SK-N-SH treated with all-trans-retinoic acid at 6 μM for 48 hours (cell line): ENCODE measurements around the gene HRG.
"Not testable (repeated sequence)": the region's sequence is repeated elsewhere in the genome, so short reads cannot be mapped to it uniquely, and the experiment has no call there.

Experiments used
- ATAC-seq: fragments of 200-7000 bp; cut with Tn5 transposase; 3 replicates; pipeline ENCODE4 v1.9.1; 2020; ENCODE audit warnings: mild to moderate bottlenecking, moderate library complexity
- ARNTL ChIP-seq: fragments of 450-650 bp; formaldehyde crosslinking; IDR thresholded peaks from 2 replicates; pipeline ENCODE4 v1.5.0; 2020; ENCODE audit warnings: low read depth, mild to moderate bottlenecking, moderate library complexity, borderline replicate concordance
- BACH2 ChIP-seq: fragments of 250-450 bp; sonication (Bioruptor Pico); IDR thresholded peaks from 2 replicates; pipeline ENCODE4 v1.9.0; 2021; ENCODE audit warnings: mild to moderate bottlenecking, borderline replicate concordance
- CSDC2 ChIP-seq: fragments of 250-450 bp; sonication (Bioruptor Pico); IDR thresholded peaks from 2 replicates; pipeline ENCODE4 v1.5.0; 2020; ENCODE audit warnings: mild to moderate bottlenecking, moderate library complexity
- ESRRG ChIP-seq: fragments of 250-450 bp; sonication (Bioruptor Pico); IDR thresholded peaks from 2 replicates; pipeline ENCODE4 v1.6.1; 2021; ENCODE audit warnings: mild to moderate bottlenecking
- GLIS3 ChIP-seq: fragments of 250-450 bp; sonication (Bioruptor Pico); IDR thresholded peaks from 2 replicates; pipeline ENCODE4 v1.5.0; 2020; ENCODE audit warnings: mild to moderate bottlenecking, moderate library complexity
- ISL1 ChIP-seq: fragments of 250-450 bp; sonication (Bioruptor Pico); IDR thresholded peaks from 2 replicates; pipeline ENCODE4 v2.1.2; 2022; ENCODE audit warnings: mild to moderate bottlenecking, moderate library complexity
- OSR1 ChIP-seq: fragments of 250-450 bp; sonication (Bioruptor Pico); IDR thresholded peaks from 2 replicates; pipeline ENCODE4 v1.8.0; 2022; ENCODE audit warnings: moderate library complexity, mild to moderate bottlenecking, inconsistent platforms
- SNAI2 ChIP-seq: fragments of 250-450 bp; sonication (Bioruptor Pico); IDR thresholded peaks from 2 replicates; pipeline ENCODE4 v1.5.0; 2020; ENCODE audit warnings: mild to moderate bottlenecking, moderate library complexity
- TCF4 ChIP-seq: fragments of 250-450 bp; sonication (Bioruptor Pico); IDR thresholded peaks from 2 replicates; pipeline ENCODE4 v1.8.0; 2021; ENCODE audit warnings: mild to moderate bottlenecking, moderate library complexity, borderline replicate concordance
- ZC3H10 ChIP-seq: fragments of 250-450 bp; sonication (Bioruptor Pico); IDR thresholded peaks from 2 replicates; pipeline ENCODE4 v1.5.1; 2021; ENCODE audit warnings: mild to moderate bottlenecking, moderate library complexity
- ZFP3 ChIP-seq: fragments of 250-450 bp; sonication (Bioruptor Pico); IDR thresholded peaks from 2 replicates; pipeline ENCODE4 v1.5.0; 2020; ENCODE audit warnings: mild to moderate bottlenecking, moderate library complexity
- ZFP30 ChIP-seq: fragments of 450-650 bp; formaldehyde crosslinking; IDR thresholded peaks from 2 replicates; pipeline ENCODE4 v1.5.0; 2022; ENCODE audit warnings: mild to moderate bottlenecking, moderate library complexity
- ZNF70 ChIP-seq: fragments of 450-650 bp; formaldehyde crosslinking; IDR thresholded peaks from 2 replicates; pipeline ENCODE4 v1.5.0; 2020; ENCODE audit warnings: mild to moderate bottlenecking, moderate library complexity
- ZNF8 ChIP-seq: fragments of 450-650 bp; formaldehyde crosslinking; IDR thresholded peaks from 2 replicates; pipeline ENCODE4 v1.5.0; 2020; ENCODE audit warnings: mild to moderate bottlenecking, moderate library complexity
- TF ChIP-seq, protein P1 (sequence below): fragments of 250-450 bp; sonication (Bioruptor Pico); IDR thresholded peaks from 2 replicates; pipeline ENCODE4 v1.8.0; 2020; ENCODE audit warnings: mild to moderate bottlenecking, moderate library complexity, borderline replicate concordance
- TF ChIP-seq, protein P2 (sequence below): fragments of 250-450 bp; sonication (Bioruptor Pico); IDR thresholded peaks from 2 replicates; pipeline ENCODE4 v1.5.1; 2020; ENCODE audit warnings: low read depth, mild to moderate bottlenecking, moderate library complexity
- TF ChIP-seq, protein P3 (sequence below): fragments of 250-450 bp; sonication (Bioruptor Pico); IDR thresholded peaks from 2 replicates; pipeline ENCODE4 v1.8.0; 2021; ENCODE audit warnings: low read depth, mild to moderate bottlenecking, moderate library complexity, borderline replicate concordance
- TF ChIP-seq, protein P4 (sequence below): fragments of 250-450 bp; sonication (Bioruptor Pico); IDR thresholded peaks from 2 replicates; pipeline ENCODE4 v1.5.1; 2021; ENCODE audit warnings: mild to moderate bottlenecking, moderate library complexity

Gene HRG

DNA sequence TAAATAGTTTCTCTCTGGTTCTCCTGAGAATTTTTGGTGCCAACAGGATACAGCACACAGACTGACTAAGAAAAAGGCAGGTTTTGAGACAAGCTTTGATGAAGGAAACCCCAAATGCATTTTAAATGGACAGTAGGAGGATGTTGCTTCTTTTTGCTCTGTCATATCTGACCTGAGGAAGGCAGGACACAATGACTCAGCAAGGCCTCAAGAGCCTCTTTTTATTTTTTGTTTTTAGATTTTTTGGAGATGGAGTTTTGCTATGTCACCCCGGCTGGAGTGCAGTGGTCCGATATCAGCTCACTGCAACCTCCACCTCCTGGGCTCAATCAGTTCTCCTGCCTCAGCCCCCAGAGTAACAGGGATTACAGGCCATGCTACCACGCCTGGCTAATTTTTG, 34.5 kb downstream of the HRG start:
- ATAC-seq: no peak
- no peak for TF ChIP-seq CSDC2
- no peak for TF ChIP-seq ZFP30 (CRISPR knock-in tag)
- no peak for TF ChIP-seq GLIS3 (CRISPR knock-in tag)
- no peak for TF ChIP-seq TCF4 (CRISPR knock-in tag)
- TF ChIP-seq ARNTL (CRISPR knock-in tag): no peak
- TF ChIP-seq, protein P1, sequence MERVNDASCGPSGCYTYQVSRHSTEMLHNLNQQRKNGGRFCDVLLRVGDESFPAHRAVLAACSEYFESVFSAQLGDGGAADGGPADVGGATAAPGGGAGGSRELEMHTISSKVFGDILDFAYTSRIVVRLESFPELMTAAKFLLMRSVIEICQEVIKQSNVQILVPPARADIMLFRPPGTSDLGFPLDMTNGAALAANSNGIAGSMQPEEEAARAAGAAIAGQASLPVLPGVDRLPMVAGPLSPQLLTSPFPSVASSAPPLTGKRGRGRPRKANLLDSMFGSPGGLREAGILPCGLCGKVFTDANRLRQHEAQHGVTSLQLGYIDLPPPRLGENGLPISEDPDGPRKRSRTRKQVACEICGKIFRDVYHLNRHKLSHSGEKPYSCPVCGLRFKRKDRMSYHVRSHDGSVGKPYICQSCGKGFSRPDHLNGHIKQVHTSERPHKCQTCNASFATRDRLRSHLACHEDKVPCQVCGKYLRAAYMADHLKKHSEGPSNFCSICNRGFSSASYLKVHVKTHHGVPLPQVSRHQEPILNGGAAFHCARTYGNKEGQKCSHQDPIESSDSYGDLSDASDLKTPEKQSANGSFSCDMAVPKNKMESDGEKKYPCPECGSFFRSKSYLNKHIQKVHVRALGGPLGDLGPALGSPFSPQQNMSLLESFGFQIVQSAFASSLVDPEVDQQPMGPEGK (CRISPR knock-in tag): no peak
- no peak for TF ChIP-seq ZNF70 (CRISPR knock-in tag)
- no peak for TF ChIP-seq ESRRG (CRISPR knock-in tag)
- no peak for TF ChIP-seq ZNF8 (CRISPR knock-in tag)
- no peak for TF ChIP-seq BACH2 (CRISPR knock-in tag)
- TF ChIP-seq, protein P2, sequence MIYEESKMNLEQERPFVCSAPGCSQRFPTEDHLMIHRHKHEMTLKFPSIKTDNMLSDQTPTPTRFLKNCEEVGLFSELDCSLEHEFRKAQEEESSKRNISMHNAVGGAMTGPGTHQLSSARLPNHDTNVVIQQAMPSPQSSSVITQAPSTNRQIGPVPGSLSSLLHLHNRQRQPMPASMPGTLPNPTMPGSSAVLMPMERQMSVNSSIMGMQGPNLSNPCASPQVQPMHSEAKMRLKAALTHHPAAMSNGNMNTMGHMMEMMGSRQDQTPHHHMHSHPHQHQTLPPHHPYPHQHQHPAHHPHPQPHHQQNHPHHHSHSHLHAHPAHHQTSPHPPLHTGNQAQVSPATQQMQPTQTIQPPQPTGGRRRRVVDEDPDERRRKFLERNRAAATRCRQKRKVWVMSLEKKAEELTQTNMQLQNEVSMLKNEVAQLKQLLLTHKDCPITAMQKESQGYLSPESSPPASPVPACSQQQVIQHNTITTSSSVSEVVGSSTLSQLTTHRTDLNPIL (CRISPR knock-in tag): no peak
- TF ChIP-seq ZFP3 (CRISPR knock-in tag): no peak
- TF ChIP-seq, protein P3, sequence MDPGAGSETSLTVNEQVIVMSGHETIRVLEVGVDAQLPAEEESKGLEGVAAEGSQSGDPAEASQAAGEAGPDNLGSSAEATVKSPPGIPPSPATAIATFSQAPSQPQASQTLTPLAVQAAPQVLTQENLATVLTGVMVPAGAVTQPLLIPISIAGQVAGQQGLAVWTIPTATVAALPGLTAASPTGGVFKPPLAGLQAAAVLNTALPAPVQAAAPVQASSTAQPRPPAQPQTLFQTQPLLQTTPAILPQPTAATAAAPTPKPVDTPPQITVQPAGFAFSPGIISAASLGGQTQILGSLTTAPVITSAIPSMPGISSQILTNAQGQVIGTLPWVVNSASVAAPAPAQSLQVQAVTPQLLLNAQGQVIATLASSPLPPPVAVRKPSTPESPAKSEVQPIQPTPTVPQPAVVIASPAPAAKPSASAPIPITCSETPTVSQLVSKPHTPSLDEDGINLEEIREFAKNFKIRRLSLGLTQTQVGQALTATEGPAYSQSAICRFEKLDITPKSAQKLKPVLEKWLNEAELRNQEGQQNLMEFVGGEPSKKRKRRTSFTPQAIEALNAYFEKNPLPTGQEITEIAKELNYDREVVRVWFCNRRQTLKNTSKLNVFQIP (CRISPR knock-in tag): no peak
- TF ChIP-seq ISL1 (CRISPR knock-in tag): no peak
- TF ChIP-seq OSR1: no peak

DNA sequence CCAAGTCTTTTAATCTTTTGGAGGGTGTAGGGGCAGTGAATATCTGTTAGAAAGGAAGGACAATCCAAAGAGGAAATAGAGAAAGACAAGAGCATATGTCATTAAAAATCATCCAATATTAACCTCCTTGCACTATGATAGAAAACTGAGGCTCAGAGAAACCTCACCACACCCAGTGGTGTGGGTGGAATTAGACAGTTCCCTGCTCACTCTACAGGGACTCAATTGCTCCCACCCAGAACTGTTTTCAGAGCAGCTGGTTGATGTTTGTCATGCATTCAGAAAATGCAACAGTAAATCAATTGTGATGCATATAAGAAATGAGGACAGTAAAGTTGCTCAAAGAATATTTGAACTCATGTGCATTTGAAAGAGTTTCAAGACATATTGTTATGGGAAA, 36.6 kb downstream of the HRG start:
- ATAC-seq: not testable (repeated sequence)

DNA sequence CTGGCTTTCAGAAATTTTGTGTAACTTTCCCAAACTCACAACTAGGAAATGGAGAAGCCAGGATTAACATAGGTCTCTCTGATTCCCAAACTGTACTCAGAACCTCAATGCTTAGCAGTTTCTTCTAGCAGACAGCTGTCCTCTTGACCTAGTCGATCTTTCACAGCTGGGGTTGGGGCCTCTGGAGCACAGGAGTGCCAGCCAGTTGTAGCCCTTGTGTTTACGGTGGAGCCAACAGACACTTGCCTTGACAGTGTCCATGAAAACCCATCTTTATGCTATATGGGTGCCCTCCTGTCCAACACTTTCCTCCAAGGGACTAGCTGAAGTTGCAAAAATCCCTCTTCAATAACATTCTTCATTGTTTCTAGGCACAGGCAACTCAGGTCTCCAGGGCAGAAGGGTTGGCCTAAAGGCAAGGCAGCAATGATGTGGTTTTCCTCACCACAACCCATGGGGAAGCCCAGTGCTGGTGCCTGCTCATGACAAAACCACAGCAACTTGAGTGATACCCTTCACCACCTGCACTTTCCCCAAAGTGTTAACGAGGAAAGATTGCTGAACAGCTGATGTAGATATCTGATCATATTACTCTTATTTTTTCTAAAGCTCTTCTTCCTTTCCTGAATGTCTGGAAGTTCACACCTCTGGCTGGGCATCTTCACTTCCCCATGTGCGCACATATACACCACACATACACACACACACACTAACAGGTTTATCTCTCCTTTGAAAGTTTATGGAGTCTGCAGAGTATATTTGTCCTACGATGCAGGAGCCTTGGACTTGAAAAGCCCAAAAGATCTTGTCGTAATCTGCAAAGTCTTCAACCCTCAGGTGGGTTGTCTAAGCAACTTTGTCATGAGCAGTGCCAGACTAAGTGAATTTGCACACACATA, 40.3 kb downstream of the HRG start:
- no peak for ATAC-seq
- TF ChIP-seq, protein P3 (CRISPR knock-in tag): no peak
- TF ChIP-seq ZC3H10 (CRISPR knock-in tag) (no peak), TCF4 (CRISPR knock-in tag) (no peak), SNAI2 (CRISPR knock-in tag) (no peak), CSDC2 (no peak), ESRRG (CRISPR knock-in tag) (no peak)
- TF ChIP-seq, protein P1 (CRISPR knock-in tag): no peak
- TF ChIP-seq, protein P4, sequence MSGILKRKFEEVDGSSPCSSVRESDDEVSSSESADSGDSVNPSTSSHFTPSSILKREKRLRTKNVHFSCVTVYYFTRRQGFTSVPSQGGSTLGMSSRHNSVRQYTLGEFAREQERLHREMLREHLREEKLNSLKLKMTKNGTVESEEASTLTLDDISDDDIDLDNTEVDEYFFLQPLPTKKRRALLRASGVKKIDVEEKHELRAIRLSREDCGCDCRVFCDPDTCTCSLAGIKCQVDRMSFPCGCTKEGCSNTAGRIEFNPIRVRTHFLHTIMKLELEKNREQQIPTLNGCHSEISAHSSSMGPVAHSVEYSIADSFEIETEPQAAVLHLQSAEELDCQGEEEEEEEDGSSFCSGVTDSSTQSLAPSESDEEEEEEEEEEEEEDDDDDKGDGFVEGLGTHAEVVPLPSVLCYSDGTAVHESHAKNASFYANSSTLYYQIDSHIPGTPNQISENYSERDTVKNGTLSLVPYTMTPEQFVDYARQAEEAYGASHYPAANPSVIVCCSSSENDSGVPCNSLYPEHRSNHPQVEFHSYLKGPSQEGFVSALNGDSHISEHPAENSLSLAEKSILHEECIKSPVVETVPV (CRISPR knock-in tag): no peak
